DMS114 treated with DMSO at 0.1 percent for 48 hours (cell line): ENCODE measurements around the gene KRT6A.
"Not testable (repeated sequence)": the region's sequence is repeated elsewhere in the genome, so short reads cannot be mapped to it uniquely, and the experiment has no call there.

Source experiments
- DNase-seq: peaks from one replicate; lab custom pipeline; 2025; ENCODE audit not compliant: unreplicated experiment; lab: John Stamatoyannopoulos, UW

The KRT6A gene

GRCh38 chr12:52469853-52470252 lies 23.2 kb downstream of the KRT6A start:
- DNase-seq: no peak

DNA sequence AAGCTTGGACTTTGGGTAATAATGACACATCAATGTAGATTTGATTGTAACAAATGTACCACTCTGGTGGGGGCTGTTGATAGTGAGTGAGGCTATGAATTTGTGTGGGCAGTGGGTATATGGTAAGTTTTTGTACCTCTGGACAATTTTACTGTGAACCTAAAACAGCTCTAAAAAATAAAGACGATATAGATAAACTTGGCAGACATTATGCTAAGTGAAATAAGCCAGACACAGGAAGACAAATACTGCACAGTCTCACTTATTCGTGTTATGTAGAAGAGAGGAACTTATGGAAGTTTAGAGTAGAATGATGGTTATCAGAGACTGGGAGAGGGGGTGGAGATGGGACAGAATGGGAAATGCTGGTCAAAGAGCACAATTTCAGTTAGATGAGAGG lies 28.2 kb downstream of the KRT6A start:
- no peak for DNase-seq

- no peak for DNase-seq
Measured at GRCh38 chr12:52461693-52462092, 31.4 kb downstream of the KRT6A start.

GRCh38 chr12:52458861-52459260 lies 34.2 kb downstream of the KRT6A start:
- DNase-seq: no peak

- DNase-seq: no peak
Measured at GRCh38 chr12:52455821-52456220, 37.2 kb downstream of the KRT6A start.

DNA sequence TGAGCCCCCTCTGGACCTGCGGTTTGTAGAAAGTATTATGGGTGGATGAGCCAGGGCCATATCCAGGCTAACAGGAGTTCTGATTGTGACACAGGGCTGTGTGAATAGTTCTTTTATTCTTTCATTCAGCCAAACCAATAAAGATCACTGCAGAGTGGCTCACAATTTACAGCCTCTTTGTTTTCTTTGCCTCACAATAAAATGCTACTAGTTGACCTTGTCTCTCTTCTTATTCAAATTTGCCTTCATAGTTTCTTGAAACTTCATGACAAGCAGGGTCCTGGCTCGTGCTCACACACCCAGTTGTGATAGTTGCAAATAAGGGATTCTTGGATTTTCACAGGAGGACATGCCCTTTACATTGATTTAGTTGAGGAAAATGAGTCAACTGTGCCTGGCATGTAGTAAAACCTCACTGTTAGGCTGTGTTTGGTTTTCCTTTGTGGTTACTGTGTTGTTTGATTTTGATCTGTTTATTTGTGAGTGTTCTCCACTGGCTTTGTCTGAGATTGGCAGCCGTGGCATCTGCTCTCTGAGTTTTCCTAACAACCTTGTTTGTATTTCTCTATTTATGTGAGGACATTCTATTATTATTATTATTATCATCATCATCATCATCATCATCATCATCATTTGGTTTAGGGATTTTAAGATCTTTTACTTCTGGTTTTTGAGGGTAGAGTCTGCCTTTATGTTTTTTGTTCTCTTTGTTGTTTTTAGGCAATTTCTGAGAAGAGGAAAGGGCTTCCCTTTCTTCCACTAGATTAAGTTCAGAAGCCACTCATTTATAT lies 38.5 kb downstream of the KRT6A start:
- no peak for DNase-seq

- DNase-seq: no peak
Measured at GRCh38 chr12:52452101-52452500, 41.0 kb downstream of the KRT6A start, which contains the start of gene KRT6B. Gene KRT6B, minus strand, starts transcription at chr12:52452146. Its CDS starts 68 bp downstream, at chr12:52452078.

- no peak for DNase-seq
Measured at GRCh38 chr12:52448228-52448627, 44.8 kb downstream of the KRT6A start.

DNA sequence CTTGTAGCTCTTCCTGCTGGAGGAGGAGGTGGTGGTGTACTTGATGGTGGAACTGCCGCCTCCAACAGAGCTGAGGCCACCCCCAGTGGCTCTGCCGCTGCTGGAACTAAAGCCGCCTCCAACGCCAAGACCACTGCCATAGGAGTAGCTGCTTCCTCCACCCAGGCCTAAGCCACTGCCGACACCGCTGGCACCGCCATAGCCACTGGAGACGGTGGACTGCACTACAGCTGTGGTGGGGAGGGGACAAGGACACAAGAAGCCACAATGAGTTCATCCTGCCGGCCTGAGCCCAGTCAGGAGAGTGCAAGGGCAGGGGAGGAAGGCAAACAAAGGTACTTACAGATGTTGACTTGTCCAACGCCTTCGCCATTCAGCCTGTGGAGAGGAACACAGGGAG lies 45.9 kb downstream of the KRT6A start:
- DNase-seq: not testable (repeated sequence)

DNA sequence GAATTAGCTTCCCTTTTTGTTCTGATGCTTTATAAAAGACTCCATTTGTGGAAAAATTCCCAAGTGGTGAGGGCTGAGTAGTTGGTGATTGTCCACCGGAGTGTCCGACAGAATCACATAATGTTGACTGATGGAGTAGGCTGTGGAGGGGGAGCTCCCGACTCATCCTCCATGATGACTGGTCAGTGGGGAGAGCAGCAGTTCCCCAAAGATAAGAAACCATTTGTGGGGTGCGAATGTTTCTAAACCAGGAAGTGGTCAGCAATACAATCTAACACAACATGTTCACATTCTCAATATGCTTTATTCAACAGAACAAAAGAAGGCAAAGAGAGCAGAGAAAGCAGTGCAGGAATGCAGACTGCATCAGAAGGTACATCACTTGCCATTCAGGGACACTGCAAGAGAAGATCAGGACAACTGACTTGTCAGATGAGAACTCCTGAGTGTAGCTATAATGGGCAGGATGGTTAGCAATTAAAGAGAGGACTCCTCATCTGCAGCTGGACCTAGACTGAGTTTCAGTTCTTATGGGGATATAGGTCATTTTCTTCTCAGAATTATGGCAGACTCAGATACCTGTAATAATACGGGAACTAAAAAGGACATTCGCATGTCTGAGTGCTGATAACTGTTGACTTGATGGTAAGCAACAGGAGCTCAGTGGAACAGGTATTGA lies 46.6 kb downstream of the KRT6A start:
- DNase-seq: no peak

DNA sequence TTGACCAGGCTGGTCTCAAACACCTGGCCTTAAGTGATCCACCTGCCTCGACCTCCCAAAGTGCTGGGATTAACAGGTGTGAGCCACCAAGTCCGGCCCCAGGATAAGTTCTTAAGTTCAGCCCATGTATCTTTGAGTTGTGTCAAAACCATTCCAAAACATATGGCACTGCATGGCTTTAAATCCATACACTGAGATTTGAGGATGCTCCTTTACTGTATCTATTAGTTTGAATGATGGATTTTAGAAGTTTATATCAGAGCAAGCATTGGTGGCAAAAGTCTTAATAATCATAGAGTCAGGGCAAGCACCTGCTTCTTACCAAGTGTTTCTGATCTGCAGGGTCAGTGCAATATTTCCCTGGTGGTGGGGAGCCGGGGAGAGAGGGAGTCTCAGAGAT lies 47.2 kb downstream of the KRT6A start:
- no peak for DNase-seq

GRCh38 chr12:52444647-52445595 lies 48.1 kb downstream of the KRT6A start:
- no peak for DNase-seq

DNA sequence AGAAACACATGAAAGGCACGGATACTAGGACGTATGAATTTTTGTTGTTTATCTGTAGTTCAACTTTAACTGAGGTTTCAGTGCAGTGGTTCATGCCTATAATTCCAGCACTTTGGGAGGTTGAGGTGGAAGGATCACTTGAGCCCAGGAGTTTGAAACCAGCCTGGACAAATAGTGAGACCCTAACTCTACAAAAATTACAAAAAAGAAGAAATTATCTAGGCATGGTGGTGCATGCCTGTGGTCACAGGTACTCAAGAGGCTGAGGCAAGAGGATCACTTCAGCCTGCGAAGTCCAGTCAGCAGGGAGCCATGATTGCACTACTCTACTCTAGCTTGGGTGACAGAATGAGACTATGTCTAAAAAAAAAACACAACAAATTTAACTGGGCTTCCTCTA lies 49.1 kb downstream of the KRT6A start:
- no peak for DNase-seq

DNA sequence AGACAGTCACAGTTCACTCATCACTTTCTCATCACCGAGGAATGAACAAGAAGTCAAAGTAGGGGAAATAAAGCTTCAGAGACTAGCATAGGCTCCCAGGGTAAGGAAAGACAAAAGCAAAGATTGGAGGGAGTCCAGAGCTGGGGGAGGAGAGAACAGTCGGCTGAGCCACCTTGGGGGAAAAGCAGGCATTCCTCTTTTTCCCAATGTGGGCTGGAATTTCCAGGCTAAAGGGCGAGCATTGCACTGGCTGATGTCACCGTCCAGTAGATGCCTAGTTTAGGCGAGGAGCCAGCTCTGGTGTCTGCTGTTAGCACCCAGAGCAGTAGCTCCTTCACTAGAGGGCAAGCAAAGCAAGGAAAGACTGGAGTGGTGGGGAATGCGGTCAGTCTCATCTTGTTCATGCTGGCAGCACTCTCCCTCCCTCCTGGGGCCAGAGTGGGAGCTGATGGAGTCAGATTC lies 50.4 kb downstream of the KRT6A start:
- DNase-seq: no peak

GRCh38 chr12:52441320-52441911 lies 51.6 kb downstream of the KRT6A start:
- no peak for DNase-seq

GRCh38 chr12:52440821-52441319 lies 52.2 kb downstream of the KRT6A start:
- DNase-seq: no peak

DNA sequence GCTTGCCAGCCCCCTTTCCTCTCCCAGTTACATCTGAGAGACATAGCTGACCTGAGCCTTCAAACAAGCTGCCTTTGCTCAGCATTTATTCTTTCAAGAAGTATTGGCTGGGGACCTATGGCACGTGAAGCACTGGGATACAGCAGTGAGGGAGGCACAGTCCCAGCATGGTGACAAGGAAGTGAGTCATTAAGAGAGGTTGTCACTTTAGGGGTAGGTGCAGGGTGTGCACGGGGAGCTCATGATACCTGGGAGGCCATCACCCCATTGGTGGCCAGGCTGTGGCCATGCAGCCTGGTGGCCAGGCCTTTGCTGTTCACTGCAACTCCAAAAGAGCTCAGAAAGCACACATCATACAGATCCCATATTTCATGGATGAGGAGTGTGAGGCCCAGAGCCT lies 53.2 kb downstream of the KRT6A start:
- no peak for DNase-seq

GRCh38 chr12:52439420-52439819 lies 53.6 kb downstream of the KRT6A start:
- no peak for DNase-seq

DNA sequence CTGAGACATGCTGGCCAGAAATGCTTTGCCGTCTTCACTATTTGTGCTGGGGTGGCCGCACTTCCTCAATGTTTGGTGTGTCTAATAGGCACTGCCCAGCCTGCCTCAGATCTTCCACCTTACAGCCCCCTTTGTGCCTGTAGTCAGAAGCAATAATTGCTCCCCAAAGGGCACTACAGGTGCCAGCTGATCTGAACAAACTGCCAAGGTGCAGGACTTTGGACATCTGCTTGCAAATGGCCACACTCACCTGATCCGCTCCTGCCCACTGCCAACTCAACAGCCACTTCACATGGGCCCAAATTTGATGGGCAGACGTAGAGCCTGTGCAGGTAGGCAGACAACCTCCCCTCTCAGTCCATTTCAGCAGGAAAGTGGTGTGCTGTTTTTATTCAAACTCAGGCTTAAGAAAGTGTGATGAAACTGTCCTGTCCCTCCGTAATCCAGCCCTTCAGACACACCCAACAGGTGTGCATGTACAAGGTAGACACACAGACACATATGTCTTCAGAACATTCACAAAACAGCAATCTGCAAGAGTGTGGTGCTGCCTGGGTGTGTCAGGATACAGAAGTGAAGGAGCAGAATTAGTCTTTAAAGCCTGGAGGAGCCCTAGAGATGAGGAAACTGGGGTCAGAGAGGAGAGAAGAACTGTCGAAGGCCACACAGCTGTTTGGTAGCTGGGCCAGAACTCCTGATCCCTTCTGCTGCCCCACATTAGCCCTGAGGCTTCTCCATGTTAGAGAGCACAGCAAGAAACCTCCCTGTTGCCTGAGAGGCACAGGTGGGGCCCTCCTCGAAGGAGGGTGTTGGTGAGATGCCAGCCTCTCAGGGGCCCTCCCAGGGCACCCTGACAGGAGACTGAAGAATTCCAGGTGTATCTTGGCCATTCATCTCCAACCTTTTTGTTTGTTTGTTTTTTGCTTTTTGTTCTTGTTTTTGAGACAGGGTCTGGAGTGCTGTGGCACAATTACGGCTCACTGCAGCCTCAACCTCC lies 54.5 kb downstream of the KRT6A start:
- no peak for DNase-seq
